OCI-LY7 (cell line): Measurements from ENCODE around the gene TRPV6.

Experiments used
- EZH2phosphoT487 ChIP-seq: fragments of 200-600 bp; sonication (generic); IDR thresholded peaks from 2 replicates; pipeline ENCODE4 v1.6.1; 2018; ENCODE audit warnings: low read depth, borderline replicate concordance, mild to moderate bottlenecking, mixed run types, antibody characterized with exemption, low read length, moderate library complexity, mixed read lengths
- TF ChIP-seq, protein P1 (sequence below): fragments of 200-600 bp; sonication (generic); conservative IDR thresholded peaks from 2 replicates; pipeline ENCODE4 v1.5.1; 2014; ENCODE audit warnings: mild to moderate bottlenecking, antibody characterized with exemption, low read length, moderate library complexity, mixed read lengths

DNA sequence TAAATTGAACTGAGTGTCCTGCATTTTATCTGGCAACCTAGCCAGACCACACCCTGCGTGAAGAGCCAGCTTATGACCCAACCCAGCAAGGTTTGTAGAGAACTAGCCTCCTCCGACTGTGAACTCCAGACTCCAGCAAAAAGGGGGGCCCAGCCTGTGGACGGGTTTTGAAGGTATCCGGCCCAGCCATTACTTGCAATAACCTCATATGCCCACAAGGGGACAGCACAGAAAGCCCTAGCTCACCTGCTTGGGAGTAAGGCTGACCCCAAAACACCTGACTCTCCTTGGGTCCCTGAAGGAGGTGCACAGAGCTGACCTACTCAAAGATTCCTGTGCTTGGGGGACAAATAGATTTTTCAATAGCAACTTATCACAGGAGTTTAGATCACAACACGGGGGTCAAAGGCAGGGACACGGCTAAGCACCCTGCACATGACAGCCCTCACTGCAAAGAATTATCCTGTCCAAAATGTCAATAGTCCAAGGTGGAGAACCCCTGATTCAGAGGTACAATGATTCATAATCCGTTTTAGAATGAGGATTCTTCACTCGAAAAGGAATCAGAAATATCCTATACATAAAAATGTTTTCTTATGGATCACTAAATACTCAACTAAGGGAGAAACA, 4.6 kb downstream of the TRPV6 start:
- TF ChIP-seq, protein P1, sequence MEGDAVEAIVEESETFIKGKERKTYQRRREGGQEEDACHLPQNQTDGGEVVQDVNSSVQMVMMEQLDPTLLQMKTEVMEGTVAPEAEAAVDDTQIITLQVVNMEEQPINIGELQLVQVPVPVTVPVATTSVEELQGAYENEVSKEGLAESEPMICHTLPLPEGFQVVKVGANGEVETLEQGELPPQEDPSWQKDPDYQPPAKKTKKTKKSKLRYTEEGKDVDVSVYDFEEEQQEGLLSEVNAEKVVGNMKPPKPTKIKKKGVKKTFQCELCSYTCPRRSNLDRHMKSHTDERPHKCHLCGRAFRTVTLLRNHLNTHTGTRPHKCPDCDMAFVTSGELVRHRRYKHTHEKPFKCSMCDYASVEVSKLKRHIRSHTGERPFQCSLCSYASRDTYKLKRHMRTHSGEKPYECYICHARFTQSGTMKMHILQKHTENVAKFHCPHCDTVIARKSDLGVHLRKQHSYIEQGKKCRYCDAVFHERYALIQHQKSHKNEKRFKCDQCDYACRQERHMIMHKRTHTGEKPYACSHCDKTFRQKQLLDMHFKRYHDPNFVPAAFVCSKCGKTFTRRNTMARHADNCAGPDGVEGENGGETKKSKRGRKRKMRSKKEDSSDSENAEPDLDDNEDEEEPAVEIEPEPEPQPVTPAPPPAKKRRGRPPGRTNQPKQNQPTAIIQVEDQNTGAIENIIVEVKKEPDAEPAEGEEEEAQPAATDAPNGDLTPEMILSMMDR, result peak; percentile 87
- no peak for TF ChIP-seq EZH2phosphoT487
